ENCODE data around the gene PAQR4. TPM values are rescaled to one million over a fixed set of nuclear protein-coding genes. Genes with fewer than 3 reads are reported as not detected.

PAQR4 gene
- total and polyA plus RNA-seq, 2 of the 13 experiments (the other 11 are each of a cell fraction or from before 2014, with no cell fraction given) = 15.9 to 24.8 TPM

GRCh38 chr16:2946649-2947048 lies 22.5 kb upstream of the PAQR4 start (continued):
- TF ChIP-seq TCF7 (IDR thresholded peaks at IDR 0.05; ENCODE audit: low read depth) = no peak
- no peak for TF ChIP-seq HES4 (CRISPR knock-in tag; IDR thresholded peaks at IDR 0.05; ENCODE audit: borderline replicate concordance)
- no peak for TF ChIP-seq NONO (IDR thresholded peaks at IDR 0.05)
- TF ChIP-seq NONO (CRISPR knock-in tag; conservative IDR thresholded peaks at IDR 0.05) = no peak

GRCh38 chr16:2948807-2949704 lies 20.1 kb upstream of the PAQR4 start:
- BruUV-seq (replicated peaks) = no TSS peak

More at GRCh38 chr16:2948807-2949704, 20.1 kb upstream of the PAQR4 start:
- no peak overlapping the region for H3K4me2 ChIP-seq (ENCODE audit: low read depth, low read length)
- ATAC-seq (no peak), DNase-seq (ENCODE audit: low spot score) (no peak), FAIRE-seq (no peak)
- no peaks in the 10 kb centered on the region for H3K4me1 ChIP-seq (ENCODE audit: insufficient read depth, low read length)
- H3K27ac ChIP-seq (ENCODE audit: extremely low read length, insufficient read depth, low read length) = no peak overlapping the region
- H3K9ac ChIP-seq (ENCODE audit: insufficient read depth, low read depth, low read length) = no peak overlapping the region
- no peaks in the 10 kb centered on the region for H3K9me3 ChIP-seq (ENCODE audit: low read length)
- WGBS (ENCODE audit: low lambda C conversion rate) = 96% methylated on average over 18 of the region's 36 CpGs
- in situ Hi-C loops (cut with HindIII; ENCODE audit: extremely low pct_ligation_motif_present, low pct_unique_long_range_greater_than_20kb) = no loop called here
- no peak overlapping the region for H2AFZ ChIP-seq (ENCODE audit: low read length)
- ChIA-PET CTCF (ENCODE audit: low intra/inter-chr PET ratio, low total read pairs) (no interaction called here), POLR2A (no interaction called here)
- no peaks in the 10 kb centered on the region for H4K20me1 ChIP-seq (ENCODE audit: insufficient read depth, low read length)
- intact Hi-C loops (cut with micrococcal nuclease; ENCODE audit: unreplicated experiment) = no loop called here
- no peaks in the 10 kb centered on the region for H3K36me3 ChIP-seq (replicated peaks in 1 of 2; ENCODE audit: control insufficient read depth in 1 of 2, insufficient read depth in 2 of 2, low read length in 2 of 2)
- H3K79me2 ChIP-seq (ENCODE audit: insufficient read depth, low read length) = no peaks in the 10 kb centered on the region
- no peak overlapping the region for H3K4me3 ChIP-seq (replicated peaks in 1 of 3; ENCODE audit: insufficient read depth in 1 of 3, low read depth in 2 of 3, low read length in 3 of 3)
- H3K27me3 ChIP-seq (ENCODE audit: control insufficient read depth in 1 of 2, insufficient read depth in 2 of 2, low read length in 2 of 2) = peaks cover 0 to 14% of the 10 kb centered on the region in 2 experiments; a peak in 4 of 5 replicates
- no peak for TF ChIP-seq ZNF569 (CRISPR knock-in tag; IDR thresholded peaks at IDR 0.05; ENCODE audit: borderline replicate concordance)
- TF ChIP-seq, protein P1, sequence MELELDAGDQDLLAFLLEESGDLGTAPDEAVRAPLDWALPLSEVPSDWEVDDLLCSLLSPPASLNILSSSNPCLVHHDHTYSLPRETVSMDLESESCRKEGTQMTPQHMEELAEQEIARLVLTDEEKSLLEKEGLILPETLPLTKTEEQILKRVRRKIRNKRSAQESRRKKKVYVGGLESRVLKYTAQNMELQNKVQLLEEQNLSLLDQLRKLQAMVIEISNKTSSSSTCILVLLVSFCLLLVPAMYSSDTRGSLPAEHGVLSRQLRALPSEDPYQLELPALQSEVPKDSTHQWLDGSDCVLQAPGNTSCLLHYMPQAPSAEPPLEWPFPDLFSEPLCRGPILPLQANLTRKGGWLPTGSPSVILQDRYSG (CRISPR knock-in tag; IDR thresholded peaks at IDR 0.05) = no peak
- no peak for TF ChIP-seq KAT7 (CRISPR knock-in tag; IDR thresholded peaks at IDR 0.05; ENCODE audit: borderline replicate concordance)
